Bronchial epithelial cell (primary cell): ENCODE data around the gene NOC2L. TPM values are rescaled to one million over a fixed set of nuclear protein-coding genes. Genes with fewer than 3 reads are reported as not detected.

Experiments
- DNase-seq: peaks from one replicate; pipeline ENCODE4 v3.0.0-alpha.2; 2010; ENCODE audit warnings: low read depth
- FAIRE-seq: peaks from 2 replicates; lab custom pipeline; 2011; peaks lifted over from hg19 to GRCh38; lab: Jason Lieb, UNC
- H3K27me3 ChIP-seq: 2 replicates; pipeline ENCODE4 v1.5.1; 2011; ENCODE audit warnings: low read length; ENCODE audit not compliant: control insufficient read depth, insufficient read depth
- H3K36me3 ChIP-seq: 2 replicates; pipeline ENCODE4 v1.5.1; 2011; ENCODE audit warnings: low read length; ENCODE audit not compliant: control insufficient read depth, insufficient read depth
- H3K4me3 ChIP-seq: 2 replicates; pipeline ENCODE4 v1.5.1; 2011; ENCODE audit warnings: mild to moderate bottlenecking, low read depth, low read length, control low read depth
- total RNA-seq: library from RNA; depleted of rRNA; stranded (reverse); fragments of >200 nt; gene quantifications from 2 replicates; pipeline ENCODE4 v1.2.1, GENCODE V29; 2014
- TF ChIP-seq, protein P1 (sequence below): IDR thresholded peaks from 2 replicates; pipeline ENCODE4 v1.5.1; 2011; ENCODE audit warnings: mild to moderate bottlenecking, moderate library complexity, low read length, control low read depth, inconsistent platforms; ENCODE audit not compliant: insufficient read depth, severe bottlenecking

The NOC2L gene
- total RNA-seq, 1 donor from 2014 or later = 128 TPM

- FAIRE-seq (no peak), DNase-seq (no peak)
- Histone ChIP-seq H3K36me3 (no peaks in the 10 kb centered on the region), H3K27me3 (peaks cover 2% of the 10 kb centered on the region), H3K4me3 (peak overlapping the region; percentile 44)
- TF ChIP-seq, protein P1, sequence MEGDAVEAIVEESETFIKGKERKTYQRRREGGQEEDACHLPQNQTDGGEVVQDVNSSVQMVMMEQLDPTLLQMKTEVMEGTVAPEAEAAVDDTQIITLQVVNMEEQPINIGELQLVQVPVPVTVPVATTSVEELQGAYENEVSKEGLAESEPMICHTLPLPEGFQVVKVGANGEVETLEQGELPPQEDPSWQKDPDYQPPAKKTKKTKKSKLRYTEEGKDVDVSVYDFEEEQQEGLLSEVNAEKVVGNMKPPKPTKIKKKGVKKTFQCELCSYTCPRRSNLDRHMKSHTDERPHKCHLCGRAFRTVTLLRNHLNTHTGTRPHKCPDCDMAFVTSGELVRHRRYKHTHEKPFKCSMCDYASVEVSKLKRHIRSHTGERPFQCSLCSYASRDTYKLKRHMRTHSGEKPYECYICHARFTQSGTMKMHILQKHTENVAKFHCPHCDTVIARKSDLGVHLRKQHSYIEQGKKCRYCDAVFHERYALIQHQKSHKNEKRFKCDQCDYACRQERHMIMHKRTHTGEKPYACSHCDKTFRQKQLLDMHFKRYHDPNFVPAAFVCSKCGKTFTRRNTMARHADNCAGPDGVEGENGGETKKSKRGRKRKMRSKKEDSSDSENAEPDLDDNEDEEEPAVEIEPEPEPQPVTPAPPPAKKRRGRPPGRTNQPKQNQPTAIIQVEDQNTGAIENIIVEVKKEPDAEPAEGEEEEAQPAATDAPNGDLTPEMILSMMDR = no peak
Measured at GRCh38 chr1:905071-905749, 53.8 kb downstream of the NOC2L start.

GRCh38 chr1:904310-904950 lies 54.6 kb downstream of the NOC2L start:
- TF ChIP-seq, protein P1 = peak; percentile 76
- no peak for FAIRE-seq
- DNase-seq = peak; percentile 43
- H3K4me3 ChIP-seq = peak overlapping the region; percentile 44
- peaks cover 4% of the 10 kb centered on the region for H3K27me3 ChIP-seq
- no peaks in the 10 kb centered on the region for H3K36me3 ChIP-seq

- H3K27me3 ChIP-seq = peaks cover 4% of the 10 kb centered on the region
- FAIRE-seq = no peak
- DNase-seq = no peak
- no peaks in the 10 kb centered on the region for H3K36me3 ChIP-seq
- peak overlapping the region; percentile 44 for H3K4me3 ChIP-seq
- TF ChIP-seq, protein P1 = no peak
Measured at GRCh38 chr1:903721-904271, 55.3 kb downstream of the NOC2L start.

DNA sequence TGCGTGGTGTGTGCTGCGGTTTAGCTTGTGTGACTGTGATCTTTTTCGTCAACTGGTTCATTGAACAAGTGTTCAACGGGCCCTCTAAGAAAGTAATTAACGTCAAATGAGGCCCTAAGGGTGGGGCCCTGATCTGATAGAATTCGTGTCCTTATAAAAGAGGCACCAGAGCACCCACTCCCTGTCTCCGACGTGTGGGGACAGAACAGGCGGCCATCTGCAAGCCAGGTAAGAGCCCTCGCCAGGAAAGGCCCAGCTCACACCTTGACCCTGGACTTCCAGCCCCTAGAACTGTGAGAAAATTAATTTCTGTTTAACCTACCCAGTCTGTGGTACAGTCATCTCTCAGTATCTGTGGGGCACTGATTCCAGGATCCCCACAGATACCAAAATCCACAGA lies 55.8 kb downstream of the NOC2L start:
- Histone ChIP-seq H3K36me3 (no peaks in the 10 kb centered on the region), H3K27me3 (peaks cover 4% of the 10 kb centered on the region), H3K4me3 (no peak overlapping the region)
- FAIRE-seq (no peak), DNase-seq (no peak)
- TF ChIP-seq, protein P1 = no peak

DNA sequence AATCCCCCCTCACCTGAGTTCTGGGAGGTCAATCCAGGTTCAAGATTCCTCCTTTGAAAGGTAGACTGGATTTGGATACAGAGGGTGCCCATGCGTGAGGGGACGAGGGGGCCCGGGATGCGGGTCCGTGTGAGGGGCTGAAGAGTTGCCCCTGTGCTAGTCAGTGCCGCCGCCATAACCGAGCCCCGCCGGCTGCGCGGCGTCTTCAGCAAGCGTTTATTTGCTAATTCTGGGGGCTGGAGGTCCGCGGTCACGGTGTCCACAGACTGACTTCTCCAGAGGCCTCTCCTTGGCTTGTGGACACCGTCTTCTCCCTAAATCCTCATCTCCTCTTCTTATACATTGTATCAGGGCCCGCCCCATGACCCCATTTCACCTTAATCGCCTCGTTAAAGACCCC lies 56.3 kb downstream of the NOC2L start:
- Histone ChIP-seq H3K27me3 (peaks cover 4% of the 10 kb centered on the region), H3K36me3 (no peaks in the 10 kb centered on the region), H3K4me3 (no peak overlapping the region)
- DNase-seq (no peak), FAIRE-seq (no peak)
- TF ChIP-seq, protein P1 = no peak
